ENCODE data around the gene AP4E1.
A peak's percentile ranks its signal among the peaks of the same experiment; 100 is the strongest.

AP4E1 gene

DNA sequence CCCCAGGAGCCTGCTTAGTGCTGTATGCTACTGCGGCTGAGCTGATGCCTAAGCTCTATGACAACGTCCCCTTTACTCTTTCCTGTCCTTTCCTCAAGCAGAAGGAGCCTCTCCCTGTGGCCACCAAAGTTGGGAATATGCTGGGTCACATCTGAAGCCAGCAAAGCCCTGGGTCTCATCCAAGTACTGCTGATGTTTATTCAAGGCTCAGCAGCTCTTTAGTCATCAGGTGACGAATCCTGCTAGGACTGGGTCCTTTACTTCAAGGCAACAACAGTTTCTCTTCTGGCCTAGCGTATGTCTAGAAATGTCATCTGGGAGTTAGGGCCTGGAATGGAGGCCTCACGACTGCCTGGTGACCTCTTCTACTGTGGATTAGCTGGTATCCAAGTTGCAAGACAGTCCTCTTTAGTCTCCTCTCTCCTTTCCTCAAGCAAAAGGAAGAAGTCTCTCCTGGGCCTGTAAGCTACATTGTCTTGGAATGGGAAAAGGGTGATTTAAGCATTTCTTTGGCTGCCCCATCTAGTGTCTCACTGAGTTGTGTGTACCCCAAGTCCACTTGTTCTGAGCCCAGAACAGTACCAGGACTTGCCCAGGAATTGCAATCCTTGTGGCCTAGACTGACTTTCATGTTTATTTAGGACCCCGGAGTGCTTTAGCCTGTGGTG is 122.3 kb downstream of the AP4E1 start:
- no peak for DNase-seq

DNA sequence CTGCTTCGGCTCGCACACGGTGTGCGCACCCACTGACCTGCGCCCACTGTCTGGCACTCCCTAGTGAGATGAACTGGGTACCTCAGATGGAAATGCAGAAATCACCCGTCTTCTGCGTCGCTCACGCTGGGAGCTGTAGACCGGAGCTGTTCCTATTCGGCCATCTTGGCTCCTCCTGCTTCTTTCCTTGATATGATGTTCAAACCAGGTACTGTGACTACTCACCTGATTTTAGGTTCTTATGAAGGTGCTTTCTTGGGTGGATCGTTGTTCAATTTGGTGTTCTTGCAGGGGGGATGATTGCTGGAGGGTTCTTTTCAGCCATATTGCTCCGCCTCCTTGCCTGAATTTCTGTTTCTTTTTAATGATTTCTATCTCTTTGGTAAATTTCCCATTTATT is 129.0 kb downstream of the AP4E1 start:
- peak; percentile 5 for DNase-seq

GRCh38 chr15:51038162-51038973 is 129.9 kb downstream of the AP4E1 start:
- DNase-seq = peak; percentile 29

DNA sequence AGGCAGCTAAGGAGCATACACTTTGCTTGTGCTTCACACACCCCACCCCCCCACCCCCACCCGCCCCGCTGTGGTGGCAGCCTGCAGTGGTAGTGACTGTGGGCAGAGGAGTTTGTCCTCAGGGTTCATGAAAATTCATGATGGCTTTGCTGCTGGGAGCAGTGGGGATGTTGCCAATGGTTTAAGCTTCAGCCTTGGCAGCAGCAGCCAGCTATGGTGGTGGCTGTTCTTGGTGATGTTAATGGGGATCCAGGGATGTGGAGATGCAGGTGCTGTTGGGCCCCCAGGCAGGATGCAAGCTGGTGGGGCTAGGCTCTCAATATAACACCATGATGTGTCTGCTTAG is 130.5 kb downstream of the AP4E1 start:
- DNase-seq = no peak

DNA sequence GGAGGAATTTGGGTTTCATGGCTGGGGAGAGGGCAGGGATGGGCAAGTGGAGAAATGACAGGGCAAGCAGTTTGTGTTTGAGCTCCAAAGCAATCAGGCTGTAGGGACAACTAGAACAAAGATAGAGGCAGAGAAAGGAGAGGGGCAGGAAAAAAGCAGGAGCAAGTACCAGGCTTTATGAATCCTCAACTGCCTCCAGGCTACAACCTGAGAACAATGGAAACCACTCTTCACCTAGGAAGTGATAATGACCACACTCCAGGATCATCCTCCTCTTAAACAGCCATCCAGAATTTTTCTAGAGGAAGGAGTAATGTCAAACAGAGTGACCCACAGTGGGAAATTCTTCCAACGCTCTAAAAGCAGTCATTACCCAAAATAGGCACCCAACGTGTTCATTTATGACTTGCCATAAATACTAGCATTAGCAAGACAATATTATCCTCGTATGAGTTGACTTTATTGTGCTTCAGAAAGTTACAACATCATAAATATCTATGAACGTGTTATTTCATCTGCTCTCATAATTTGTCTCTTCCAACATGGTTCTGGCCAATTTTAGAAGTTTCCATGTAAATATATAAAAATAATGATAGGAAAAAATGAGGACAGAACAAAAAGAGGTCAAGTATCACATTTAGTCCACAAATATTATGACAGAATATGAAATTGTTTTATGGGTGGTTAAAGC is 135.7 kb downstream of the AP4E1 start:
- no peak for DNase-seq

GRCh38 chr15:51046016-51046415 is 137.5 kb downstream of the AP4E1 start:
- no peak for DNase-seq

GRCh38 chr15:51046799-51047449 is 138.4 kb downstream of the AP4E1 start:
- no peak for DNase-seq

DNA sequence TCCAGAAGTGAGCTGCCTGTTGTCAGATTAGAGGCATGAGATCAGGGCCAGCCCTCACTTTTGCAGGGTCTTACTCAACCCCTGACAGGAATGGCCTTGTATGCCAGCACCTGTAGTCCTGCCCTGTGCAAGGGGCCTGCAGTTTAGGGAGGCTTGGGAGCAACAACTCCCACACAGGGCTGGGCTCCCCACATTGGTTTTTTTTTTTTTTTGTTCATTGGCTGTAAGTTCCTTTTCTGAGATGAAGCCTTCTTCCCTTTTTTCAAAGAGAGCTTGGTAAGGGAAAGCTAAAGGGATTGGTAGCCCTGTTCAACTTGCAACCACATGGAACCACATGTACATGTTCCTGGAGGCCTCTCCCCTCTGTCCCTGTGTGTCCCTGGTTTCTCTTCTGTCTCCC is 139.8 kb downstream of the AP4E1 start:
- no peak for DNase-seq

GRCh38 chr15:51049081-51049480 is 140.6 kb downstream of the AP4E1 start:
- peak; percentile 92 for DNase-seq

- DNase-seq = no peak
Measured at GRCh38 chr15:51051776-51052175, 143.3 kb downstream of the AP4E1 start.

GRCh38 chr15:51053571-51053970 is 145.1 kb downstream of the AP4E1 start:
- no peak for DNase-seq

DNA sequence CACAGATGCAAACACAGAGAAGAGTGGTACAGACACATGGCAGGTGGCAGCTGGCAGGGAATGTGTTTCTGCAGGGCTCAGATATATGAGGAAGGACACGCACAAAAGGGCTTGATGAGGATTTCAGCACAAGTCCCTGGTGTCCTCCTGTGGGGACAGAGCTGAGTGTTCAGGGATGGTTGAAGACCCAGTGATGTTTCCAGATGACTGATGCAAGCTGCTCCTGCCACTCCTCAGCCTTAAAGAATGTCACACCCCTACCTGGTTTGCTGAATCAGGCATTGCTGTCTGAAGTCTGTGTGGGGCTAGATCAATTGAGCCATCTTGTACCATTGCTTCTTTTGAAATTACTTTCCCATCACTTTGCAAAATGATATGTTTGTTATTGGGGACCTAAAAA is 146.1 kb downstream of the AP4E1 start:
- DNase-seq = no peak

Measured in NCI-H526 treated with DMSO at 0.1 percent for 48 hours (cell line).